ENCODE measurements around the gene FBXO7. TPM values are rescaled to one million over a fixed set of nuclear protein-coding genes. Genes with fewer than 3 reads are reported as not detected.

Gene FBXO7
- total RNA-seq, 3 donors from 2014 or later (not counting 1 experiment from before 2014, with no cell fraction given), result 173 to 208 (median 198) TPM

DNA sequence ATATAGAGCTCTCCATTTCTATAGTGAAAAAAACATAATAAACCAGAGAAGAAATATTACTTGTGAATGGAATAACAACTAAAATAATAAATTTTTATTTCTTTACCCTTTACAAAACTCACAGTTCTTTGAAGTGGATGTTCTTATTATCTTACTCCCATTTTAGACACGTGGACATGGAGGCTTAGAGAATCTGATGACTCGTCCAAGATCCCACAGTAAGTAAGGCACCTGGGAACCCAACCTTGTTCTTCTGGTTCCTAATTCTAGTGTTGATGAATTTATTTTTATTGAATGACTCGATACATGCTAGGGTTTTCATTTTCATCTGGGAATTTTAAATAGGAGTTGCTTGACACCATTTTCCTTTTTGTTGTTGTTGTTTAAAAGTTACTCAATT lies 12.2 kb upstream of the FBXO7 start:
- 91% methylated on average over 1 of the region's 3 CpGs for WGBS (ENCODE audit: insufficient coverage)

GRCh38 chr22:32465661-32466060 lies 8.9 kb upstream of the FBXO7 start:
- no peaks in the 10 kb centered on the region for H3K4me1 ChIP-seq (ENCODE audit: control insufficient read depth, insufficient read depth, low read length)
- intact Hi-C loops (cut with micrococcal nuclease), result no loop called here
- no peak overlapping the region for H3K4me3 ChIP-seq (ENCODE audit: low read length)
- no peaks in the 10 kb centered on the region for H3K27me3 ChIP-seq (ENCODE audit: control insufficient read depth, insufficient read depth, low read length)
- no peaks in the 10 kb centered on the region for H3K36me3 ChIP-seq (ENCODE audit: control insufficient read depth, insufficient read depth, low read length)
- Mint-ChIP-seq H3K4me3 (no peak overlapping the region), H3K9me3 (no peaks in the 10 kb centered on the region), H3K36me3 (no peaks in the 10 kb centered on the region), H3K27me3 (ENCODE audit: low read depth in 2 of 2) (peaks cover 33 to 64% of the 10 kb centered on the region in 2 donors), H3K27ac (no peak overlapping the region), H3K4me1 (no peaks in the 10 kb centered on the region)
- ATAC-seq (no peak), DNase-seq (no peak)
- H3K9me3 ChIP-seq (ENCODE audit: control insufficient read depth, insufficient read depth, low read length), result no peaks in the 10 kb centered on the region
- no peak overlapping the region for H3K27ac ChIP-seq (ENCODE audit: low read length)
- TF ChIP-seq CTCF (IDR thresholded peaks at IDR 0.05), result no peak
- 94% methylated on average over 3 of the region's 3 CpGs for WGBS (ENCODE audit: insufficient coverage)

More for the DNA sequence above, 12.2 kb upstream of the FBXO7 start:
- H3K4me1 Mint-ChIP-seq, result no peaks in the 10 kb centered on the region
- no peaks in the 10 kb centered on the region for H3K36me3 Mint-ChIP-seq
- TF ChIP-seq CTCF (IDR thresholded peaks at IDR 0.05), result no peak
- Histone ChIP-seq H3K4me3 (ENCODE audit: low read length) (no peak overlapping the region), H3K4me1 (ENCODE audit: control insufficient read depth, insufficient read depth, low read length) (no peaks in the 10 kb centered on the region), H3K27me3 (ENCODE audit: control insufficient read depth, insufficient read depth, low read length) (no peaks in the 10 kb centered on the region), H3K36me3 (ENCODE audit: control insufficient read depth, insufficient read depth, low read length) (no peaks in the 10 kb centered on the region), H3K27ac (ENCODE audit: low read length) (no peak overlapping the region), H3K9me3 (ENCODE audit: control insufficient read depth, insufficient read depth, low read length) (no peaks in the 10 kb centered on the region)
- ATAC-seq, result no peak
- H3K27me3 Mint-ChIP-seq (ENCODE audit: low read depth in 2 of 2), result peaks cover 31 to 65% of the 10 kb centered on the region in 2 donors
- DNase-seq, result no peak
- no peak overlapping the region for H3K27ac Mint-ChIP-seq
- intact Hi-C loops (cut with micrococcal nuclease), result no loop called here
- H3K9me3 Mint-ChIP-seq, result no peaks in the 10 kb centered on the region
- no peak overlapping the region for H3K4me3 Mint-ChIP-seq

- intact Hi-C loops (cut with micrococcal nuclease), result no loop called here
- Mint-ChIP-seq H3K36me3 (no peaks in the 10 kb centered on the region), H3K4me3 (no peak overlapping the region), H3K27me3 (ENCODE audit: low read depth in 2 of 2) (peaks cover 29 to 56% of the 10 kb centered on the region in 2 donors), H3K4me1 (no peaks in the 10 kb centered on the region), H3K9me3 (no peaks in the 10 kb centered on the region), H3K27ac (no peak overlapping the region)
- ATAC-seq (no peak), DNase-seq (no peak)
- Histone ChIP-seq H3K27ac (ENCODE audit: low read length) (no peak overlapping the region), H3K36me3 (ENCODE audit: control insufficient read depth, insufficient read depth, low read length) (no peaks in the 10 kb centered on the region), H3K4me1 (ENCODE audit: control insufficient read depth, insufficient read depth, low read length) (no peaks in the 10 kb centered on the region), H3K9me3 (ENCODE audit: control insufficient read depth, insufficient read depth, low read length) (no peaks in the 10 kb centered on the region), H3K4me3 (ENCODE audit: low read length) (no peak overlapping the region), H3K27me3 (ENCODE audit: control insufficient read depth, insufficient read depth, low read length) (no peaks in the 10 kb centered on the region)
- no peak for TF ChIP-seq CTCF (IDR thresholded peaks at IDR 0.05)
- 83% methylated on average over 8 of the region's 8 CpGs for WGBS (ENCODE audit: insufficient coverage)
These were observed 8.1 kb upstream of the FBXO7 start for GRCh38 chr22:32466496-32466895.

DNA sequence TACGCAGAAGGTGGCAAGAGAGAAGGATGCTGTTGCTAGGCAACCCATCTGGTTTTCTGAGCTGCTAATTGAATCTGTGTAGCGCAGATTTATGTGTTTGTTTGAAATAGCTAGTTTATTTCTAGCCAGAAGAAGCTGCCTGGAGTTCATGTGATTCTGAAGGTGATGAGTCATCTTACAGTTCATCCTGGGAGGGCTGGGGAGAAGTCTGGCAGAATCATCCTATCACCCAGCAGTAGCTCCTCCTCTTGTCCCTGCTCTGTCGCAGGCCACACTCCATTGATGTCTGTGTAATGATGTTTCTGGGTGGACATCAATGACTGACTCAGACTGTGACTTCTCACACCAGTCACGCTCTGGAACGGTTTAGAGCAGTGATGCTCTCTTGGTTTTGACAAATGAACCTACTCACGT lies 4.8 kb upstream of the FBXO7 start:
- no peak overlapping the region for H3K27ac ChIP-seq (ENCODE audit: low read length)
- intact Hi-C loops (cut with micrococcal nuclease), result loop anchor here (10.0 kb wide), 3 partner anchors 265 to 1385 kb away; partner anchors contain the start of genes RFPL2 and SMTN
- DNase-seq (no peak), ATAC-seq (no peak)
- Mint-ChIP-seq H3K27me3 (ENCODE audit: low read depth in 2 of 2) (peaks cover 31 to 34% of the 10 kb centered on the region in 2 donors), H3K4me1 (peaks cover 8 to 9% of the 10 kb centered on the region in 2 donors), H3K9me3 (no peaks in the 10 kb centered on the region), H3K36me3 (no peaks in the 10 kb centered on the region), H3K27ac (no peak overlapping the region), H3K4me3 (no peak overlapping the region)
- no peak for TF ChIP-seq CTCF (IDR thresholded peaks at IDR 0.05)
- H3K4me3 ChIP-seq (ENCODE audit: low read length), result no peak overlapping the region
- no peaks in the 10 kb centered on the region for H3K9me3 ChIP-seq (ENCODE audit: control insufficient read depth, insufficient read depth, low read length)
- 71% methylated on average over 6 of the region's 6 CpGs for WGBS (ENCODE audit: insufficient coverage)
- H3K36me3 ChIP-seq (ENCODE audit: control insufficient read depth, insufficient read depth, low read length), result no peaks in the 10 kb centered on the region
- H3K27me3 ChIP-seq (ENCODE audit: control insufficient read depth, insufficient read depth, low read length), result no peaks in the 10 kb centered on the region
- H3K4me1 ChIP-seq (ENCODE audit: control insufficient read depth, insufficient read depth, low read length), result peaks cover 8% of the 10 kb centered on the region

Measured in natural killer cell (primary cell).